Stimulated activated CD4-positive, alpha-beta T cell treated with anti-CD3 and anti-CD28 coated beads, Interleukin-2, amount 100 ng/mL, for 4 hours (primary cell): ENCODE results near the gene BHLHA9.
"Not testable (repeated sequence)": the region's sequence is repeated elsewhere in the genome, so short reads cannot be mapped to it uniquely, and the experiment has no call there.

Experiments
- DNase-seq: peaks from one replicate; pipeline ENCODE4 v3.0.0-alpha.2; 2020; ENCODE audit warnings: low read depth

BHLHA9 gene

DNA sequence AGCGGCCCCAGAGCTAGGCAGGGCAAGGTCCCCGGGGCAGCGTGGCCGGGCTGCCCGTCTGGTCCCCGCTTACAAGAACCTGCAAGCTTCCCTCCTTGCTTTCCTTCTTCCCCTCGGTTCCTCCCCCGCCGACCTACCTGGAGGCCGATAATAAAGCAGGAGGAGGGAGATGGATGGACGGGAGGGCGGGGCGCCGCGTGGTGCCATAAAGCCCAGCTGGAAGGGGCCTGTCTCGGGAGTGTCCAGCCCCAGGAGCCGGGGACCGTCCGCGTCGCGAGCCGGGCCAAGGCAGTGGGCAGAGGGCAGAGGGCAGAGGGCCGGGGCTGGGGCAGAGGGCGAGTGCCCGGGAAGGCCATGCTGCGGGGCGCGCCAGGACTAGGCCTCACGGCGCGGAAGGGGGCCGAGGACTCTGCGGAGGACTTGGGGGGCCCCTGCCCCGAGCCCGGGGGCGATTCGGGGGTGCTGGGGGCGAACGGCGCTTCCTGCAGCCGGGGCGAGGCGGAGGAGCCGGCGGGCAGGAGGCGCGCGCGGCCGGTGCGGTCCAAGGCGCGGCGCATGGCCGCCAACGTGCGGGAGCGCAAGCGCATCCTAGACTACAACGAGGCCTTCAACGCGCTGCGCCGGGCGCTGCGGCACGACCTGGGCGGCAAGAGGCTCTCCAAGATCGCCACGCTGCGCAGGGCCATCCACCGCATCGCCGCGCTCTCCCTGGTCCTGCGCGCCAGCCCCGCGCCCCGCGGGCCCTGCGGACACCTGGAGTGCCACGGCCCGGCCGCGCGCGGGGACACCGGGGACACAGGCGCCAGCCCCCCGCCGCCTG is at the start of gene BHLHA9:
Gene BHLHA9, plus strand, starts transcription at position 235 of the 820 bp plus-strand sequence. Its CDS starts 120 bp downstream, at position 355.
- DNase-seq, result no peak

DNA sequence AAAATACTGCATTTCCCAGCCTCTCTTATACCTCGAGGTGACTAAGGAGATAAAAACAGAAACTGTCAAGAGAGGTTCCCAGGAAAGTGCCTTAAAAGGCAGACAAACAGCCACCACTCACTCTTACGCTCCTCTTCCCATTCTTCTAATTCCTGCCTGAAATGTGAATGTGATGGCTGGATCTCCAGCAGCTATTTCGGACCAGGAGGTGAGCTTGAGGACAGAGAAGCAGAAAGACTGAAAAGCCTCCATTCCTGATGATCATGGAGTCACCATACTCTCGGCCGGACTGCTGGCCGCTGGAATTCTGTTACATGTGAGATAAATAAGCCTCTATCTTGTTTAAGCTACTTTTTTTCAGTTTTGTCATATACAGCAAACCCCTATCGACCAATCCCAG is 49.0 kb upstream of the BHLHA9 start:
- no peak for DNase-seq

DNA sequence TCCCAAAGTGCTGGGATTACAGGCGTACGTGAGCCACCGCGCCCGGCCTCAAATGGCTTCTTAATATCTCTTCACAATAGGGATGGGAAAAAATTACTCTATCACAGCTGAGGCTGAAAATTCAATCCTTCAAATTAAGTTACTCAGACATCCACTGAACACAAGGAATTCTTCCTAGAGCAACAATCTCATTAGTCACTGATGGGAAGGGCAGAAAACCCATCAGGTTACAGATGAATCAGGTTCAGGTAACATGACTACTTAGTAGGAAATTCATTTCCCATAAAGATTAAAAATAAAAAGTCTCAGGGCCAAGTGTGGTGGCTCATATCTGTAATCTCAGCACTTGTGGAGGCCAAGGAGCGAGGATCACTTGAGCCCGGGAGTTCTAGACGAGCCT is 47.9 kb upstream of the BHLHA9 start:
- no peak for DNase-seq

DNA sequence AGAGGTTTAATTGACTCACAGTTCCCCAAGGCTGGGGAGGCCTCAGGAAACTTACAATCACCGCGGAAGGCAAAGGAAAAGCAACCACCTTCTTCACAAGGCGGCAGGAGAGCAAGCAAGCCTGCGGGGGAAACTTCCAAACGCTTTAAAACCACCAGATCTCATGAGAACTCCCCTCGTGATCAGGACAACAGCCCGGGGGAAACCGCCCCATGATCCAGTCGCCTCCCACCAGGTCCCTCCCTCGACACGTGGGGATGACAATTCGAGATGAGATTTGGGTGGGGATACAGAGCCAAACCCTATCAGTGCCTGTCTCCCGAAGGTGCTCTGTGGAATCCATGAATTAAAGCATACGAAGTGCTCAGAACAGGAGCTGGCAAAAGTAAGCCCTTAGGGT is 46.6 kb upstream of the BHLHA9 start:
- DNase-seq, result no peak

DNA sequence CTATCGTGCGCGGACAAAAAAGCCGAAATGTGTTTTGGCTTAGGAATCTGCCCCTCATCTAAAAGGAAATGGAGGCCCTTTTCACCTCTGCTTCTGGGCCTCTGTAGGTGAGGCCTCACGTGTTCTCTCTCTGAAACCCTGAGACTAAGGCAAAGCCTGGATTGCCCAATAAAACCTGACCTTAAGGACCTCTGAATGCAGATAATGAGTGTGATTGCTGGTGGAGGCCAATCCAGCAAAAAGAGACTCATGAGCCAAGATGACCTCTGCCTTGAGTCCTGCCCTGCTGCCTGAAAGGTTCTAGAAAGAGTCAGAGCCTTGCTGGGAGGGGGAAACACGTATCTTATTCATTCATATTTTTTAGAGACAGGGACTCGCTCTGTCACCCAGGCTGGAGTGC is 45.9 kb upstream of the BHLHA9 start:
- no peak for DNase-seq

DNA sequence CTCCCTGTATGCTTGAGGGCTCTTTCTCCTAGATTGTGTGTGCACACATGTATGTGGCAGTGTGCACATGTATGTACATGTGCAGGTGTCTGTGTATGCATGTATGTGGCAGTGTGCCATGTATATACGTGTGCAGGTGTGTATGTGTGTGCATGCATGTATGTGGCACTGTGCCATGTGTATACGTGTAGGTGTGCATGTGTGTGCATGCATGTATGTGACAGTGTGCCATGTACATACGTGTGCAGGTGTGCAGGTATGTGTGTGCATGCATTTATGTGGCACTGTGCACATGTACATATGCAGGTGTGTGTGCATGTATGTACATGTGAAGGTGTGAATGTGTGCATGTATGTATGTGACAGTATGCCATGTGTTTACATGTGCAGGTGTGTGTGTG is 43.9 kb upstream of the BHLHA9 start:
- DNase-seq, result no peak

DNA sequence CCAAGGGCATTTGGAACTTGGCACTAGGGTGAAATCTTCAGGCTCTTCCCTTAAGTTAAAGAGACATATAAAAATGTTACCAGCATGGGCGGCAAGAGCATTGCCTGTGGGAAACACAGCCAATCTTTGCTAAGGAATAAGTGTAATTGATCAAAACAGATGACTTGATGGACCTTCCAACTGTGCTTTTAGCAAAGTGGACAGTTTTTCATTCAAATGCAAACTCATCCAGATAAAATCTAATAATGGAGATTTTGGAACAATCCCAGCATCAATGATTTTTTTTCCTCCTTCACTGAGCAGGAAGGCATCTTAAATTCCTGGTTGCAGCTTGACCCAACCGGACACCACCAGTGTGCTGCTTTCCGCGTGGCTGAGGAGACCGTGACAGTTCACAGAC is 42.9 kb upstream of the BHLHA9 start:
- DNase-seq, result no peak

DNA sequence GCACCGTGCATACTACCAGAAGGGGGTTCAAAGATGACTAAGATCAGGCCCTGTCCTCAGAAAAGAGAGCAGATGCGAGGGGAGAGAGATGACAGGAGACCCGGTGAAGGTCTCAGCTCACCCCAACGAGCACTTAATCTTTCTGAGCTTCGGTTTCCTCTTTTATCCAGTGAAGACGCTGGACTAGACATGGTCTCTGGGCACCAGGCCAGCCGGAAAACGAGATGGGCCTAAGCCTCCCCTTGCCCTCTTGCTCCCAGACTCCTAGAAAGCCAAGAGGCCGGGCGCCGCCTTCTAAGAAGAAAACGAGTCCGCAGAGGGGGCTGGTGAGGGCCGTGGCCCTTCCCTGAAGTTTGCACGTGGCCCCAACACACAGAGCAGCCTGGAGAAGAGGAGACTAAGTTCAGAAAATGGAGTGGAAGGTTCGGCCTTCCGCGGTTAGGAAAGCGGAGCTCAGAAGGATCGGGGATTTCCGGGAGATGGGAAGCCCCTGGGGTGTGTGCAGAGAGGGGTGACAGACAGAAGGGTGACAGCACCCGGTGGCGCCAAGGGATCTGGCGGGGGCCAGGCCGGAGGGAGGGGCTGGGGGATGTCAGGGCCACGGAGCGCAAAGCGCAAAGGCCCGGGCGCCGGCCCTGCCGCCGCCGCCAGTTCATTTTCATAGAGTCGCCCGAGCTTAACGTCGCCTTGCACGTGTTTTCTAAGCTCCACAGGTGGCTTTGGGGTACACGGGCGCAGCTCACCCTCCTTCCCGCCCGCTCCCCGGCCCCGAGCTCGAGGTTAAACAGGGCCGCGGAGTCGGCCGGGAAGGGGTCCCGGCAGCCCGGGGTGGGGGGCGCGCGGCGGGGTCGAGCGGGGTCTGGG is 42.1 kb upstream of the BHLHA9 start:
- no peak for DNase-seq

DNA sequence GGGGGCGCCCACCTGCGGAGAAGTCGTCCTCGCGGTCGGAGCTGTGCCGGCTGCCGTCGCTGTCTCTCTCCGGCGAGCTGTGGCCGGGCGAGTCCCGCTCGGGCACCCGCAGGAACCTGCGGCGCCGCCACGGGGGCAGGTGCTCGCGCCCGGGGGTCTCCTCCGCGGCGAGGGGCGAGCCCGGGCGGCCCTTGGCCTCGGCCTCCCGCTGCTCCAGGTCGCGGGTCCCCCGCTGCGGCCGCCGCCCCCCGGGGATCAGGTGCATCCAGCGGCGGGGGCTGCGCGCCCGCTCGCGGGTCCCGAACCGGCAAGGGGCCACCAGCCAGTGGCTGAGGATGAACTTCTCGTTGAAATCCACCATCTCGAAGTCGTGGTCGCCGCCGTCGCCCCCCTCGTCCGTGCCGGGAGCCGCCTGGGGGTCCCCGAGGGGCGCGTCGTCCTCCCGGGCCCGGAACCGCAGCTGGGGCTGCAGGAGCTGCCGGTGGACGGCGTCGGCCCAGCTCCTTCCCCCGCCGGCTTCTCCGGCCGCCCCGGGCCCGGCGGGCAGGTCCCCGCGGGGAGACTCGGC is 41.4 kb upstream of the BHLHA9 start:
- no peak for DNase-seq

DNA sequence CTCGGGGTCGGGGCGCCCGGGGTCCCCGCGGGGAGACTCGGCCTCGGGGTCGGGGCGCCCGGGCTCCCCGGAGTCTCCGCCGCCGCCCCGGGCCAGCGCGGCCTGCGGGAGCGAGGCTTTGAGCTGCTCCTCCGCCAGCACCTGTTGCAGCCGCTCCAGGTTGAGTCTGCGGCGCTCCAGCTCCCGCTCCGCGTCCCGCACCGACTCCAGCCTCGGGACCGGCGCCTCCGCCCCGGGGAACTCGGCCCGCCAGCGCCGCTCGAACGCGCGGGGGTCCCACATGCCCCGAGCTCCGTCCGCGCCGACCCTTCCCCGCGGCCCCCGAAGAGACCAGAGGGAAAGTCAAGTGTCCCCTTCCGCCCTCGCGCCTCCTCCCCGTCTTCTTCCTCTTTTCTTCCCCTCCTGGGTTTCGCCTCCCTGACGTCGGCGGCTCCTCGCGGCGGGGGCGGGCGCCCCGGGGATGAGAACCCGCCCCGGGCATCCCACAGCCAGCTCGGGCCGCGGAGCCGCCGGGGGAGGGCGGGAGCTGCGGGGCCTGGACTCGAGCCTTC is 40.8 kb upstream of the BHLHA9 start:
- peak; percentile 12 for DNase-seq

DNA sequence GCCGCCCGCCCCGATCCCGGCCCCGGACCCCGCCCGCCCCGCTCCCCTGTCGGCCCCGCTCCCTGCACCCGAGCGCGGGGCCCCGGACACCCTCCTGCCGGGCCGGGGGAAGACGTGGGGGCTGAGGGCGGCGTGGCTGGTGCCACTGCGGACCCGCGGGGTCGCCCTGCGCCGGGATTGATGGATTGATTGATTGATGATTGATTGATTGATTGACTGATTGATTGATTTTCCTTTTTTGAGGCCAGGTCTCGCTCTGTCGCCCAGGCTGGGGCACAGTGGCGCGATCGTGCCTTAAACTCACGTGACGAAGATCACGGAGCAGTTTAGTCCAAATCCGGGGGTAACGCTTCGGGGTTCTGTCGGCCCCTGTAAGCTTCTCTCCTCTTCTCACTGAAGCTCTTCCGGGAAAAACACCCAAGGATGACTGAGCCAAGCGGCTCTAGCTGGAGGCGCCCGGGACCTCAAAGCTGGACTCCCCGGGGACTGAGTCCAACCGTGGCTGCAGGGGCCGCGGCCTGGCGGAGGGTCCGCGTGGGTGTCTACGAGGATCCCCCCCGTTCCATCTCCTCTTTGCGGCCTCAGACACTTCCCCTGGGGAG is 40.2 kb upstream of the BHLHA9 start:
- no peak for DNase-seq

DNA sequence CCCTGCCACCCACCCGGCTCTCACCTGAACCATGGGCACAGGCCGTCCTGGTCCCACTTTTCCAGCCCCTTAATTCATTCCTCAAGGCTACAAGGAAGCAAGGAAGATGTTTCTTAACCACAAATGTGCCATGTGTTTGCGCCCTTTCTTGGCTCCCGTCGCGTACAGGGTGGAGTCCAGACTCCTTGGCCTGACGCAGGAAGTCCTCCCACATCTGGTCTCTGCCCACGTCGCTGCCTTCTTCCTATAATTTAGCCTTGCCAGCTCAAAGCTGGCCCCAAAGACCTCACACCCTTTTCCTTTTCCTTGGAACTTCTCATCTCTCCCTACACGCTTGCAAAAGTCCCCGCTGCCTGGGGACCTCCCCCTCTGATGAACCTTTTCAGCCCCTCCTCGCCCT is 38.8 kb upstream of the BHLHA9 start:
- no peak for DNase-seq

DNA sequence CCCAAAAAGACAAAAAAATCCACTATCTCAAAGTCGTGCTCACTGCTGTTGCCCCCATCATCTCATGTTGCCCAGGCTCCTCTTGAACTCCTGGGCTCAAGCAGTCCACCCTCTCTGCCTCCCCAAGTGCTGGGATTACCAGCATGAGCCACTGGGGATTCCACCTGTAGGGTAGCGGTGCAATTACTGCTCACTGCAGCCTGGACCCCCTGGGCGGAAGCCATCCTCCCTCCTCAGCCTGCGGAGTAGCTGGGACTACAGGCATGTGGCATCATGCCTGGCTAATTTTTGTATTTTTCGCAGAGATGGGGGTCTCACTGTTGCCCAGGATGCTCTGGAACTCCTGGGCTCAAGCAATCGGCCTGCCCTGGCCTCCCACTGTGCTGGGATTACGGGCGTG is 37.9 kb upstream of the BHLHA9 start:
- DNase-seq, result no peak

DNA sequence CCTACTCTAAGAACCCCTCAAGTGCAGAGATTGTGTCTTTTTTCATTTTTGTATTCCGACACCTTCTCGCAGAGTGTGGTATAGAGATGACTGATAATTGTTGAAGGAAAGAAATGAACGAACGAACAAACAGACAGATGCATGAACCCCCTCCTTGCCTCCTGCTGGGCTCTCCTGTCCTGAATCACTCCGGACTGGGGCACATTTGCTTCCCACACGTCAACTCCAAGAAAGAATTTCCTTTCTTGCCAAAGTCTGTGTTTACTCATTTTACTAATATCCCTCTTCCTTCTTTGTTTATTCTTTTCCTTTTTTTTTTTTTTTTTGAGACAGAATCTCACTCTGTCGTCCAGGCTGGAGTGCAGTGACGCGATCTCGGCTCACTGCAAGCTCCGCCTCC is 37.5 kb upstream of the BHLHA9 start:
- no peak for DNase-seq

DNA sequence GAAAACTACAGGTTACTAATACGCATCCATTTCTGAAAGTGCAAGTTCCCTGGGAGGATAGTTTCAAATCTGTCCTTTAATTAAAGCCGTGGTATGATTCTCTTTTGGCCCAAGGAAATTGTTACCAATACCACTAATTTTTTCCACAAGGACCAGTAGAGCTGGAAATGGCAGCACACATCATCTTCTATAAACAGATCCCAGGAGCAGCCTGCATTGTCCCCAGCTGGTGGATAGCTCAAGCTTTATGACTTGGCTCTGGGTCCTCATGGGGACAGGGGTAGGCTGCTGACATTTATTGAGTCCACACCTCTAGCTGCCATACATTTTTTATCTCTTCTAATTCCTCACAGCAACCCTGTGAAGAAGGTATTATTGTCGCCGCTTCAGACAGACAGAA is 35.8 kb upstream of the BHLHA9 start:
- DNase-seq, result no peak

DNA sequence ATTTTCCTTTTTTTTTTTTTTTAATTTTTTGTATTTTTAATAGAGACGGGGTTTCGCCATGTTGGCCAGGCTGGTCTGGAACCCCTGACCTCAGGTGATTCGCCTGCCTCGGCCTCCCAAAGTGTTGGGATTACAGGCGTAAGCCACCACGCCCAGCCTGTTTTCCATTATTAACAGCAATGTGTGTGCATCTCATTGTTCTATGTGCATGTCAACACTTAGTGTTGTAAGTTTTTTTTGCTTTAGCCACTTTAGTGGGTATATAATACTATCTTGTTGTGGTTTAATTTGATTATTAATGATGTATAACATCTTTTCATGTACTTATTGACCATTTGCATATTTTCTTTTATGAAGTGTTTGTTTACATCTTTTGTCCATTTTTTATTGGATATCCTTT is 32.8 kb upstream of the BHLHA9 start:
- DNase-seq, result no peak

DNA sequence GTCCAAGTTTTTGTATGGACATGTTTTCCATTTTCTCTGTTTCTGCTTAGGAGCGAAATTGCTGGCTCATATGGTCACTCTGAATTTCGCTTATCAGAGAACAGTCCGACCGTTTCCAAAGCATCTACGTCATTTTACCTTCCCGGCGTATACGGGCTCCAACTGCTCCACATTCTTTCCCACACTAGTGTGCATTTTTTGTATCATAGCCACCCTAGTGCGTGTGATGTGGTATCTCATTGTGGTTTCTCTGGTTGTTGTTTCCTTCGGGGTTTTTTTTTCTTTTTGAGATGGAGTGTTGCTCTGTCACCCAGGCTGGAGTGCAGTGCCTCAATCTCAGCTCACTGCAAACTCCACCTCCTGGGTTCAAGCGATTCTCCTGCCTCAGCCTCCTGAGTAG is 31.0 kb upstream of the BHLHA9 start:
- no peak for DNase-seq

DNA sequence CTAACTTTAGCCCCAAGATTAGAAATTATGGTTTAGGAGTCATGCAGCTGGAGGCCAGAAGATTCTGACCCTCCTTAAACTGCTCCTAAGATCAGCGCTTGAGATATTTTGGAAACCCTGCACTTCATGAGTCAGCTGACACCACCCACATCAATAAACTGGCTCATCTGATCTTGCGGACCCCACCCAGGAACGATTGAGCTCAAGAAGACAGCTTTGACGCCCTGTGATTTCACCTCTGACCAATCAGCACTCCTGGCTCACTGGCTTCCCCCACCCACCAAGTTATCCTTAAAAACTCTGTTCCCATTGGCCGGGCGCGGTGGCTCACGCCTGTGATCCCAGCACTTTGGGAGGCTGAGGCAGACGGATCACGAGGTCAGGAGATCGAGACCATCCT is 29.8 kb upstream of the BHLHA9 start:
- not testable (repeated sequence) for DNase-seq

DNA sequence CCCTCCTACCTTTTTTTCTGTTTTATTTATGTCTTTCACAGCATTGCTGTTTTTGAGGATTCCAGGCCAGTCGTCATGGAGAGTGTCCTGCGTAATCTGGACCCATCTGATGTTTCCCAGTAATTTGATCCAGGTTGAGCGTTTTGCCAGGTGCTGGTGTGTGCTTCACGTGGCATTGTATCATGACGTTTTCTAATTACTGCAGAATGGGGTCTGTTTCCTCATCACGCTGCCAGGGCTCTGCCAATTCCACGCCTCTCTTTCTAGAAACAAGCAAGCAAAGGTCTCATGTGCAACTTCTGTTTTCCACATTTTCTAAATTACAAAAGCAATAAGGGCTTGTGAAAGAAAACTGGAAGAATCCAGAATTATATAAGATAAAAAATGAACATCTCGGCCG is 28.3 kb upstream of the BHLHA9 start:
- no peak for DNase-seq

DNA sequence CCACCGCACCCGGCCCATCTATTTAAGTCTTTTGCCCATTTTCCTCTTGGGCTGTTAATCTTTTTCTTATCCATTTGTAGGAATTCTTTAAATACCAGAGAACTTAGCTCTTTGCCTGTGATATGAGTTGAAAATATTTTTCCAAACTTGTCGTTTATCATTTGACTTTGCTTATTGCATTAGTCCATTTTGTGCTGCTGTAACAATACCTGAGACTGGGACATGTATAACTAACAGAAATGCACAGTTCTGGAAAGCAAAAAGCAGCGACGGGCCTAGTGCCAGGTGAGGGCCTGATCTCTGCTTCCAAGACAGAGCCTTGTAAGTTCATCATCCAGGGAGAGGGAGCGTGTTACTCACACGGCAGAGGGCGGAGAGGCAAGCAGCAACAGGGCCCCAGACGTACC is 25.6 kb upstream of the BHLHA9 start:
- no peak for DNase-seq

DNA sequence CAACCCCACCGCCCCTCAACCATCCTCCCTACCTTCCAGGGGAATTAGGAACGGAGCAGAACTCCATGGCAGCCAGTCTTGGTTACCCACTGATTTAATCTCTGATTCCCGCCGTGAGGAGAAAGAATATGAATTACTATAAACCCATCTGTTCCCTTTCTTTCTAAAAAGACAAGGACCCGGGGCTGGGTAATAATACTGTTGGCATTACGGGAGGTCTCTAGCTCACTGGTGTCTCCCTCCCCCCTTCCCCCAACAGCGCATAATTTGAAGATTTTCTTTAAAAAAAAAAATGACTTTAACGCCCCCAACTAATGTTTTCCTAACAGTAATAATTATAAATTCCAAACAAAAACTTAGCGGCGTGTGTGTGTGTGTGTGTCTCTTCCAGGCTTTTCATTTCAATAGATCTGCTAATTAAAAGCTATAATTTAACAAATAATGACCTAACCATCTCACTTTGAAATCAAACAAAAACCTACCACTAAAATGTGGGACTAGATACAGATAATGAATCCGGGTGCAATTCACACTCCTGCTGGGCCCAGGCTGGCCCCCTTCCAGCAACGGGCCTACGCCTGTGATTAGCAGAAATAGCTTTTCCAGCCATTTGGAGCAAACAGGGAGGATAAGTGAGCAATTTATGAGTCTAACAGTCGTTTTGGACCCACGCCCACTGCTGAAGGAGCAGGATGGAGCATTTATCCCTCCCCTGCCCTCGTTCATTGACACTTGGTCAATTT is 18.2 kb upstream of the BHLHA9 start:
- DNase-seq, result no peak

DNA sequence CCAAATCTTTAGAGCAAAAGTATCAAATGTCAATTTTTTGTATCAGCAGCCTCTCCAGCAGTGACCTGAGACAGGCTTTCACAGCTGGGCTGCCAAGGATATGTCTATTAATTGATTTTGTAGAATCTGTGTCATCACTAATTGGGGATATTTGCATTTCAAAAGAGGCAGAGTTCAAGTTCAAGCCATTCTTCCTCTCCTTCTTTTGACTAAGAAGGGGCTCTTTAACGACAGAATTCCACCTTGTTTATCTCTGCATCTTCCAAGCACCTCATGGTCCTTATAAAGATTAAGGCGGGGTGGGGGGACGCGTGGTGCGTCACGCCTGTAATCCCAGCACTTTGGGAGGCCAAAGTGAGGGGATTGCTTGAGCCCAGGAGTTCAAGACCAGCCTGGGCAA is 15.2 kb upstream of the BHLHA9 start:
- no peak for DNase-seq
